Stimulated activated CD4-positive, alpha-beta T cell treated with anti-CD3 and anti-CD28 coated beads, Interleukin-2, amount 100 ng/mL, for 48 hours (primary cell): ENCODE data around the gene RNF126.
A peak's percentile ranks its signal among the peaks of the same experiment; 100 is the strongest.
"Not testable (repeated sequence)": the region's sequence is repeated elsewhere in the genome, so short reads cannot be mapped to it uniquely, and the experiment has no call there.

Experiments
- DNase-seq, 2 donors: peaks; one replicate each; pipeline ENCODE4 v3.0.0-alpha.2; 2020

RNF126 gene

DNA sequence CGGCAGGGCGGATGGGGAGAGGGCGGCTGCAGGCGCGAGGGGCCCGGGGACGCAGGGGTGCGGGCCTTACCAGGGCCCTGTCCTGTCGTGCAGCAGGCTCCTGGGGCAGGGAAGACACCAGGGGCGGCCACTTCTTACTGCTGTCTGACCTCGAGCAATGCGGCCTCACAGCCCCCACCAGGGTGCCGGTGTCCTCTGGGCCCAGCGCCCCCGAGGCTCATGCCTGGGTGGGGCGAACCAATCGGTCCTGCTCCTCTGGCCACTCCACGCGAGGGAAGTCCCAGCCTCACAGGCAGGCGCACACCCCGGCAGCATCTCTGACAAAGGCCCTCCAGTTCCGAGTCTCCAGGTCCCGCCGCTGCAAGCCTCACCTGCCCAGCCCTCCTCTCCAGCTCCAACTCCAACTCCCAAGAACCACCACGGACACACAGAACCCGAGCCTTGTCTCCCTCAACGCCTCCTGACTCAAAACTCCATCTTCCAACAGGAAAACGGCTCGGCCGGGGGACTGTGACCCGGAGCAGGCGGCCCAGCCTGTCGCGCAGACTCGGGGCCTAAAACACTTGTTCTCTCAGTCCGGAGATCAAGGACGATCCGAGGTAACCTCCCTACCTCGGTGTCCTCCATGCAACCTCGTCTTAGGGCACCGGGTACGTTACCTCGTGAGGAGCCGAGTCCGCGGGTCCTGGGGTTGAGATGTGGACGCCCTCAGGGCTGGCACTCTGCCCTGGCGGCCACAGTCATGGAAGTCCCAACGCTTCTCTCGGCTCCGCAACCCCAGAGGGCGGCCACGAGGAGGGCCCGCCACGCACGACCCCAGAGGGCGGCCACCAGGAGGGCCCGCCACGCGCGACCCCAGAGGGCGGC is 16.9 kb downstream of the RNF126 start:
- DNase-seq = no peak

DNA sequence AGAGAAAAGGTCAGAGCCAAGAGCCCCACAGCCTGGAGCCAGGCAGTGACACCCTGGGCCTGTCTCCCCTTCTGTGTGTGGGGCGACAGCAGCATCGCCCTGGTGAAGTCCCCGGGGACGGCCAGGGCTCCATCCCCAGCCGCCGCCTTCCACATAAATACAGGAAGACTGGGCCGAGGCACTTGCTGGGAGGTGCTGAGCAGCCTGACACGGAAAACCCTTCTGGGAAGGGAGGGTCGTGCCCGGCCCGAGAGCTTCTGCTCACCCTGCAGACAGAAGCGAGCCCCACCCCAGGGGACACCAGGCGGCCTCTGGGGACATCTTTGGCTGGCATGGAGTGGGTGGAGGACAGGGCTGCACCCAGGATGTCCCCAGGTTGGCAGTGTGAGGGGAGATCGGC is 18.2 kb downstream of the RNF126 start:
- no peak for DNase-seq

DNA sequence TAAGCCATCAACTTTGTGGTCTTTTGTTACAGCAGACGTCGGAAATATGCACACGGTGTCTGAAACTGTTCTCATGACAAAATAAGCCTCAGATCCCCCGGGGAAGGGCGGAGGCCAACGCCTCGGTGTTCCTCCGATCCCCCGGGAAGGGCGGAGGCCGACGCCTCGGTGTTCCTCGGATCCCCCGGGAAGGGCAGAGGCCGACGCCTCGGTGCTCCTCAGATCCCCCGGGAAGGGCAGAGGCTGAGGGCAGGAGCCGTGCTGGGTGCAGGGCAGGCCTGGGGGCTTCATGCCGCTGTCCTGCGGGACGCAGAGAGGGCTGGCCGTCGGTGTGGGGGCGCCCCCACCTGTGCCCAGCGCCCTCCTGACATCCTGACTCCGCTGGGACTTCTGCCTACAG is 18.7 kb downstream of the RNF126 start:
- no peak for DNase-seq

DNA sequence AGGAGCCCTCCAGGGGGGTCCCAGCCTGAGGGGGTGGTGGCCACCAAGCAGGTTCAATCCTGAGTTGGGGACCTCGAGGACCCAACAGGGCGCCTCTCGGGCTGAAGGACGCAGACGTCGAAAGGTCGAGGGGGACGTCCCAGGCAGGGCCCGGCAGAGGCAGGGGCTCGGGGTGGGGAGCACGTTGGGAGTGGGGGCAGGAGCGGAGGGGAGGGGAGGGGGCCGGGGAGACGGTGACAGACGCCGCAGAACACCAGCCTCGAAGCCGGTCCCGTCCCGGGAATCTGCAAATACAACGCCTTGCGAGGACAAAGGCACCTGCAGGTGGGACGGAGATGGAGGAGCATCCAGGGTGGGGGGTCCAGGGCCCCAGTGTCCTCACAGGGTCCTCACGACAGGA is 19.3 kb downstream of the RNF126 start:
- no peak for DNase-seq

DNA sequence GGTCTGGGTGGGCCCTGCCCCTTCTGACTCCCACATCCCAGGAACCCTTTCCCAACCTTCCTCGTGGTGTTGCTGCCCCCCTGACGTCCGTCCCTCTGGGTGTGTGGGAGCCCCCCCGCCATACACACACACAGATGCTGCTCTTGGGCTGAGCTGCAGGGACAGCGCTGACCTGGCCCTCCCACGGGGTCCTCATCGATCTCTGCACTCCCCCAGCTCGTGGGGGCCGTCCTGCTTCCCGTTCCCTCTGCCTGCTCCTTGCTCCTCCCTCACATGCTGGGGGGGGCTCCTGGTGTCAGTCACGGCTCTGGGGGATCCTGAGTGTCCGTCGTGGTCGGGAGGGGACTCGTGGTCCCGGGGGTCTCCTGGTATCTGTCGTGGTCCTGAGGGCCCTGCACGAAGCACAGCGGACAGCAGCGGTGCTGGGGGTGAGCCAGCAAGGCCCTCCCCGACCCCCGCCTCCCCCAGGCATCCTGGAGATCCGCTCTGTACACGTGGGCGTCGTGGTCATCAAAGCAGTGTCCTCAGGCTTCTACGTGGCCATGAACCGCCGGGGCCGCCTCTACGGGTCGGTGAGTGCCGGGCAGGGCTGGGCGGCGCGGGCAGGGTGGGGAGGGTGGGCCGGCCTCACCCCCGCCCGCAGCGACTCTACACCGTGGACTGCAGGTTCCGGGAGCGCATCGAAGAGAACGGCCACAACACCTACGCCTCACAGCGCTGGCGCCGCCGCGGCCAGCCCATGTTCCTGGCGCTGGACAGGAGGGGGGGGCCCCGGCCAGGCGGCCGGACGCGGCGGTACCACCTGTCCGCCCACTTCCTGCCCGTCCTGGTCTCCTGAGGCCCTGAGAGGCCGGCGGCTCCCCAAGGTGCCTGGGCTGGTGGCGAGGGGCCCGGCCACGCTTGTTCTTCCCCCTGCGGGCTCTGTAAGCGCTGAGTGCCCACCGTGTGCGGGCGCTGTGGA is 20.0 kb downstream of the RNF126 start:
- DNase-seq = no peak

DNA sequence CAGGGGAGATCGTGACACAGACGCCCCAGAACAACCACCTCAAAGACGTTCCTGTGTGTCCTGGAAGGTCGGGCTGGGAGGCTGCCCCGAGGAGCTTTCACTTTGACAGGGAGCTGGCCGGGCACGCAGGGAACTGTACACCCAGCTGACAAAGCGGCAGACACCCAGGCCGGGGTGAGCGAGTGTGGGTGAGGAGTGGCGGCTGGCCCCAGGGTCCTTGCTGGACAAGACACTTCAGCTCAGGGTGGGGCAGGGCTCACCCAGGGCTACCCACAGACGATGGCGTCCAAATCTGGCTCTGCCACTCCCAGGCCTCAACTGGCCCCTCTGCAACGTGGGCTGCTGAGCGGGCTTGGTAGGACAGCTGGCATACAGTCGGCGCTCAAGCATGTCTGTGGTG is 21.3 kb downstream of the RNF126 start:
- DNase-seq = no peak

DNA sequence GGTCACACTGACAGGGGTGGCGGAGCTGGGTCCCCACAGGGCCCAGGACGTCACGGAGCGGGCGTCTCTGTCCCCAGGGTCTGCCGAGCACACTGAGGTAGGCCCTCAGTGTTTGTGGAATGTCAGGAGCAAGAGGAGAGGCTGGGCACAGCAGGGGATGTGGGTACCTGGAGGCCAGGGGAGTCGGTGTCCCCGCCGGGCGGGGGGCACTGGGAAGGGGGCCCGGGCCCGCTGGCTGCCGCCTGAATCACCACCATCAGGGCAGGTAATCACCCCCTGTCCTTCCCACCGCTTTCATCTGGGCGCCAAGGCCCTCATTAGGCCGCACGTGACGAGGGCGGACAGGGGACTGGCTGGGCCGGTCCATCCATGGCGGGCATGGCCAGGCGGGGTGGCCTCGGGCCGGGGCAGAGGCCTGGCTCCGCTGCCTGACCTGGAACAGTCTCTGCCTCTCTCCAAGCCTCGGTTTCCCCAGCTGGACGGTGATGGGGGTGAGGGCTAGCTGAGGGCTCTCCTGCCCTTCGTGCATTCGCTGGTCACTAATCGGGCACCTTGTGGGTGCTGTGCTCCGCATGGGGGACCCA is 22.3 kb downstream of the RNF126 start:
- no peak for DNase-seq

DNA sequence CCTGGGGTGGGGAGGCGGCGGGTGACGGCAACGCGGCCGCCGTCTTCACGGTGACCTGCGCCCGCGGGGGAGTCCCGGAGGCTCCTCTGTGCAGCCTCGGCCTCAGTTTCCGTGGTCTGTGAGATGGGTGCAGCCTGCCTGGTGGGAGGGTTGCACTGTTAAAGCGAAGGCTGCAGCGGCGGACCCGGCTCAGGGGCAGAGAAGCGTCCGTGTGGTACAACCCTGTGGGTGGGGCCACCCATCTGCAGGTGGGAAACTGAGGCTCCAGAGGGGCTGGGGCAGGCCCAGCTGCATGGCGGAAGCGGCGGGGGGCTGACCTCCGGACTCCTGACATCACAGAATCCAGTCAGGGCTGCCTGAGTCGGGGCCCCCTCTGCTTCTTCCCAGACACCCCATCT is 22.9 kb downstream of the RNF126 start:
- DNase-seq = no peak

DNA sequence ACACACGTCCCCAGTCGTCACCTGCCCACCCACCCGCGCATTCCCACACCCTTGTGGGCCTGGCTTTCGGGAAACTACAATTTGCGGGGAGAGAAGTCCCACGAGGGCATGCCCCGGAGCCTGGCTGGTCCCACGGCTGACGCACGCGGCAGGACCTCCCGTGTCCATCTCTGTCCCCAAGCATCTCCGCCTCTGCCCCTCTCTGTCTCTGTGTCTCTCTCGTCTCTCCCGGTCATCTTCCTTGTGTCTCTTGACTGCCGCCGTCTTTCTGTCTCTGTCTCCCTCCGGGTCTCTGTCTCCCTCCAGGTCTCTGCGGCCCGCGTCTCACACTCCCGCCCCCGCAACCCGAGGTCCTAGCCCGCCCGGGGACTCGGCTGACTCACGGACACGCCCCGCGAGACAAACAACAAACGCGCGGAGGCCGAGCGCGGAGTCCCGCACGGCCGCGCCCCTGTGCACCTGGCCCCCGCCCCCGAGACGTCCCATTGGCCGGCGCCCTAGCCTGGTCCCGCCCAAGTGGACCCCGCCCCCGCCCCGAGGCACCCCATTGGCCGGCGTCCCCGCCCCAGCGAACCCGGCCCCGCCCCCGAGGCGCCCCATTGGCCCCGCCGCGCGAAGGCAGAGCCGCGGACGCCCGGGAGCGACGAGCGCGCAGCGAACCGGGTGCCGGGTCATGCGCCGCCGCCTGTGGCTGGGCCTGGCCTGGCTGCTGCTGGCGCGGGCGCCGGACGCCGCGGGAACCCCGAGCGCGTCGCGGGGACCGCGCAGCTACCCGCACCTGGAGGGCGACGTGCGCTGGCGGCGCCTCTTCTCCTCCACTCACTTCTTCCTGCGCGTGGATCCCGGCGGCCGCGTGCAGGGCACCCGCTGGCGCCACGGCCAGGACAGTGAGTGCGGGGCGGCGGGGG is 23.5 kb downstream of the RNF126 start, which contains the start of gene FGF22:
Gene FGF22 (plus strand): TSS at position 627 of the 908 bp plus-strand sequence. CDS start 47 bp downstream, at position 674.
- peak; percentile 95 to 96 for DNase-seq

DNA sequence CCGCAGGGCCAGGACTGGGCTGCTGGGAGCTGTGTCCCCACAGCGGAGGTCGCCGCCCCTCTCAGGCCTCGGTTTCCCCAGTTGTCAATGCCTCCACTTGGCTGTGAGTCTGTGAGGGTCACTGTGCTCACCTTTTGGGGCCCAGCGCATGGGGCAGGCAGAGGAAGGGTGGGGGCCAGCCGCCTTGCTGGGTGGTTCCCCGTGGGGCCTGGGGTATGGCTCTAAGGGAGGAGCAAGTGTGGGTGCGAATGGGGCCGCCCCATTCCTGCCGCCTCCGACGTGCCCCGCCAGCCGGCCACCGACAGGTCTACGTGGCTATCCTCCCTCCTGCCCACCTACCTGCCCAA is 24.1 kb downstream of the RNF126 start:
- DNase-seq = no peak

DNA sequence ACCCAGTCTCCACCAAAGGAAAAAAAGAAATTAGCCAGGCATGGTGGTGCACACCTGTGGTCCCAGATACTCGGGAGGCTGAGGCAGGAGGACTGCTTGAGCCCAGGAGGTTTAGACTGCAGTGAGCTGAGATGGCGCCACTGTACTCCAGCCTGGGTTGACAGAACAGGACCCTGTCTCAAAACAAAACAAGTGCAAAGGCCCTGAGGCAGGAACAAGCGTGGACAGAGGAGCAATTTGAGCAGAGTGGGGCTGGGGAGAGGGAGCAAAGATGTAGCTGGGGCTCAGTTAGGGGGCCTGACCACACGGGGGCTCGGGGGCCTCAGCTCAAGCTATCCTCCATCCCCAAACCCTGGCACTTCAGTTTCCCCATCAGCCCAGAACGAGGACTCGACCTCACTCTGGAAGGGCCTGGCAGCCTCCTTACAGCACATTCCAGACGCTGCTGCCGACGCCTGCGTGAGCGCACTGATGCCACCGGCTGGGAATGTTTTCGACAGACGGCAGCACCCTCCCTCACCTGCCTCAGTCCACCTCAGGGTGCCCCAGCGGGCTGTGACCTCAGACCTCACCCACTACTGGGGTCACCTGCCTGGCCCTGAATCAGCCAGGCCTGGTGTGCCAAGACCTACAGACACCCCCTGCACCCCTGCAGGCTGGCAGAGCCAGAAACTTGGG is 27.9 kb downstream of the RNF126 start:
- no peak for DNase-seq

DNA sequence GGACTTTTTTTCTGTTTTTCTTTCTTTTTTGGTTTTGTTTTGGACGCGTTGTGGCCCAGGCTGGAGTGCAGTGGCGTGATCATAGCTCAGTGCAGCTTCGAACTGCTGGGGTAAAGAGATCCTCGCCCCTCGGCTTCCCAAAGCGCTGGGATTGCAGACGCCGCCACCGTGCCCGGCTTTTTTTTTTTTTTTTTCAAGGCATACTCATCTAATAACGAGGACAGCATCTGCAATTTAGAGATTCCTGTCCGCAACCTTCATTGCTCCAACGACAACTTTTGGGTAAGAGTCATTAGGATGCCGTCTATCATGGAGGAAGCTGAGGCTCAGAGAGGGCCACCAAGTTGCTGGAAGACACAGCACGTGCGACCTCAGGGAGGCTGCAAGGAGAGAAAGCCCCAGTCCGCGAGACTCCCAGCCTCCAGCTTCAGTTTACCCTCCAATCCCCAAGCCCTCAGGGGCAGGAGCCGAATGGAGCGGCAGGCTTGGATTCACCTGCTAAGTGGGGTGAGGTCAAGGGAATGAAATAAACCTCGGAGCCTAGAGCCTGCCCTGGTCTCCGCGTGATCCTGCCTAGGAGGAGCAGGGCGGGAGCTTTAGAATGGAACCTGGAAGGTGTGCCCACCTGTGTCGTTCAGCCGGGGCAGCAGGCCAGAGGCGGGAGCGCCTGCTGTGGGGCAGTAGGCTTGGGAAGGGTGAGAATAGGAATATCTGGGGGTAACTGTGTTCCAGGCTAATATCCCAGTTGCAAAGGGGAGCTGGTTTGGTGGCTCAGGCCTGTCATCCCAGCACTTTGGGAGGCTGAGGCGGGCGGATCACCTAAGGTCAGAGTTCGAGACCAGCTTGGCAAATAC is 29.0 kb downstream of the RNF126 start:
- DNase-seq = no peak

DNA sequence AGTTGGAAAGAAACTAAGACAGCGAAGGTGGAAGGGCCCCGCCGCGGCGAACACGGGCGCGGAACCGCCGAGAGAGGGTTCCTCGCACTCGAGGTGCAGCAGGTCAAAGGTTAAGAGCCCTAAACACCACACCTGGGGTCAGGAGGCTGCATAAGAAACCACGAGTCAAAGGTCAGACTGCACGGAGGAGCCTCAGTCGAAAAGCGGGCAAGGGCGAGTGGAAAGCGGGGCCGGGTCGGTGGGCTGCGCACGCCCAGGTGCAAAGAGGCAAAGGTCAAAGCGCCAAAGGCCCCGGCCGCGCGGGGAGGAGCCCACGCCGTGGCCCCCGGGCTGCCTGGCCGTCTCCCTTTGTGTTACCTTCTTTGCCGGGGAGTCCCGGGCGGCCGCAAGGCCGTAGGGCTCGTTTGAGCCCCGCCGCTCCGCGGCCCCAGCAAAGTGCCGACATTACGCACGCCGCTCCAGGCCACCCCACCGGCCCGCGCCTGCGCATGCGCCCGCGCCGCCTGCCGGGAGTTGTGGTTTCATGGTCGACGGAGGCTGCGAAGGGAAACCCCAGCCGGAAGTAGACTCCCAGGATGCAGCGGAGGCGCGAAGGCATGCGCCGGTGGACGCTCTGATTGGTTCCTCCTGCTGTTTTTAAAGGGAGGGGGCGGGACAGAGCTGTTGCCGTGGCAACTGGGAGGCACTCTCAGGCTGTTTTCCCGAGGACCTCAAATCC is 29.8 kb downstream of the RNF126 start, which contains the start of gene POLRMT:
Gene POLRMT (minus strand): TSS at position 470 of the 718 bp plus-strand sequence. CDS start 25 bp downstream, at position 445.
- peak; percentile 94 for DNase-seq

DNA sequence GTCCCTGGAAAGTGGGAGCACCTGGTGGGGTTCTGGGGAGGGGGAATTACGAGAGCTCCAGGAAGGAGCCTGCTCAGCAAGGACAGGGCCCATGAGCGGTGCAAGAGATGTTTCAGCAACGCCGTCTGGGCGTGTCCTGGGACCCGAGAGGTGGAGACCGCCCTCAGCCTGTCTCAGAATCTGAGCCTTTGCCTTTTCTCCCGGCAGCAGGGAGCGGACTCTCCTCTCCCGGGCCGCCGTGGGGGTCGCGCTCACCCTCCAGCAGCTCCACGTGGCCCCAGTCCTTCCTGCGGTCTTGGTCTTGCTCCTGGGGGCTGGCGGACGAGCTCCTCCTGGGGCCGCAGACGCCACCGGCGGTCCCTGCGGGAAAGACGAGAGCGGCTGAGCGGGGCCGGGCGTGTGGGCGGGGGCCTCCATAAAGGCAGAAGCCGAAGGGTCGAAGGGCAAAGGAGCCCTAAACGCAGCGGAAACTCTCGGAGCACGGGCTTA is 30.4 kb downstream of the RNF126 start:
- peak; percentile 42 to 54 for DNase-seq

DNA sequence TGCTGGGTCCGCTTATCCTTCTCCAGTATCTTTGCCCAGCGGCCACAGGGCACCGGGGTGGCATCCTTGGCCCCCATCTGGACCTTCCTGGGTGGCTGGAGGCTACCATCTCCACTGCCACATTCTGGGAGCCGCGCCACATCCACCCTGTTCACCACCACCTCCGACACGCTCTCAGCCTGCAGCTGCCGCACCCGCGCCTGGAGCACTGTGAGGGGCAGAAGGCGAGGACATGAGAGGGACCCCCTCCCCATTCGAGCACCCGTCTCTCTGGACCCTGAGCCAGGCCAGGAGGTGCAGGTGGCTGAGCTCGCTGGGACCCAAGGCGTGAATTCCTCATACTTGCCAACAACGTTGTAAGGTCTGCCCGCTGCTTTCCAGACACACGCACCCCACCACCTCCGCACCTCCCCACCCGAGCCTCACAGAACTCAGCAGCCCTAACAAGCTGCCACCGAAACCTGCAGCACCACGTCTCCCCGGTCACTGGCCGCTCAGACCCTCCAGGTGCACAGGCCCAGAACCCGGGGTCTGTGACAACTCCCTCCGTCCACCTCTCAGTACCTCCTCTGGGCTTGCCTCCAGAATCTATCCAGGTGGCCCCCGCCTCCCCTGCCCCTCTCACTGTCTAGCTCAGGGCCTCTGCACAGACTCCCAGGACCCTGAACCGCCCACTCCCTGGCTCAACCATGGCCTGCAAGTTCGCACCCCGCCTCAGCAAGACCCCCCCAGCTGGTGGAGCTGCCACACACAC is 32.9 kb downstream of the RNF126 start:
- no peak for DNase-seq

DNA sequence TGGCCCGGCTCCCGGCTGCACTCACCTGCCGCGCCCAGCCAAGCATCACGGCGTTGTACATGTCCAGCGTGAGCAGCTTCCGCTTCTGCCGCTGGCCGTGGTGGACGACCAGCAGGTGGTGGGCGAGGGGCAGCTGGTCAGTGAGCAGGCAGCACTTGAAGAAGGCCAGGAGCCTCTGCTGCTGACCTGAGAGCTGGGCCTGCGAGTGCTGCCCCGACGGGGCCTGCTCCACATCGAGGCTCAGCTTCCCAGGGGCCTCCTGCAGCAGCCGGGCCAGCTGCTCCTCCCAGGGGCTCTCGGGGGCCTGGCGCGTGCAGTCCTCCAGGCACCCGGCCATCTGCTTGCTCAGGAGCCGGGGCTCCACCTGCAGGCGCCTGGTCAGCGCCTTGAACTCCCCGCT is 33.5 kb downstream of the RNF126 start:
- not testable (repeated sequence) for DNase-seq

DNA sequence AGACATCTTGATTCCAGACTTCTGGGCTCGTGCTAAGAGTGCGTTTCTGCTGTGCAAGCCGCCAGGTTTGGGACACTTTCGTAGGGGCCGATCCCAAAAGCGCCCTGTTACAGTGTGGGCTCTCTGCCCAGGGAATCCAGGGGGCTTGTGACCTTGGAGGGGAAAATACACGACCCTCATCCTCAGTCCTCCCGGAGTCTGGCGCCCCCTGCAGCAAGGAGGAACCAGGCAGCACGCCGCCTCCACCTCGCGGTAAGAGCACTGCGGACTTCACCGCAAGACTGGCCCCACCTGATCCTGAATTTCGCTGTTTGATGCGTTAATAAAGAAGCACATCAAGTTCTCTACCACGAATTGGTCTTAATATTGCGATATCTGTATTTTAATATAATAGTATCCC is 34.8 kb downstream of the RNF126 start:
- no peak for DNase-seq

DNA sequence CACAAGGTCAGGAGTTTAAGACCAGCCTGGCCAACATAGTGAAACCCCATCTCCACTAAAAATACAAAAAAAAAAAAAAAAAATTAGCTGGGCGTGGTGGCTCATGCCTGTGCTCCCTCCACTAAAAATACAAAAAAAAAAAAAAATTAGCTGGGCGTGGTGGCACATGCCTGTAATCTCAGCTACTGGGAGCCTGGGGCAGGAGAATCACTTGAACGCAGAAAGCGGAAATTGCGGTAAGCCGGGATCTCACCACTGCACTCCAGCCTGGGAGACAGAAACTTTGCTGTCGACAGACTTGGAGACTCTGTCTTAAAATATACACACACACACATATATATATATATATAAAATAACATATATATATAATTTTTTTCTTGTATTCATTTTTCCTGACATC is 36.4 kb downstream of the RNF126 start:
- not testable (repeated sequence) for DNase-seq

DNA sequence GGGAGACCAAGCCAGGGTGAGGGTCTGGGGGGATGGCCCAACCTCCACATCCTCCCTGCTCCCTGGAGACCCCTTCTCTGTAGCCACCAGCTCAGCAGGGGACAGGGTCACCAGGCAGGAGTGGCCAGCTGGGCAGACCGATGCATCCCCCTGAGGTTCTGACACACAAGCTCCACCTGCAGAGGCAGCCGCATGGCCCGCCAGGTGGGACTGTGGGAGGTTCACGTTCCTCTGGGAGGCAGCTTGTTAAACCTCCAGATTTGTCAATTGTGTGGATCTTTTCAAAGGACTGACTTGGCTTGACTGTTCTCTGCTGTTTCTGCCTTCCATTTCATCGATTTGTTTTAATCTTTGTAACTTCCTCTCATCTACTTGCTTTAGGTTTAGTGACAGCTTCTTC is 37.8 kb downstream of the RNF126 start:
- DNase-seq = no peak
